ENCODE data around the gene CENPP.
"Not testable (repeated sequence)": the region's sequence is repeated elsewhere in the genome, so short reads cannot be mapped to it uniquely, and the experiment has no call there.

Gene CENPP

GRCh38 chr9:92617195-92617813 lies 291.6 kb downstream of the CENPP start:
- no peaks in the 10 kb centered on the region for H3K9me3 ChIP-seq (ENCODE audit: control extremely low read depth in 1 of 5, control insufficient read depth in 4 of 5, insufficient read depth in 2 of 5, low read depth in 1 of 5, low read length in 4 of 5)
- H3K4me1 ChIP-seq (ENCODE audit: control extremely low read depth in 1 of 4, control insufficient read depth in 4 of 4, insufficient read depth in 4 of 4, low read length in 3 of 4): no peaks in the 10 kb centered on the region
- no peaks in the 10 kb centered on the region for H3K27me3 ChIP-seq (replicated peaks in 2 of 5; ENCODE audit: control insufficient read depth in 4 of 5, insufficient read depth in 5 of 5, low read length in 4 of 5)
- no peak overlapping the region for H3K27ac ChIP-seq (ENCODE audit: insufficient read depth in 1 of 2, low read depth in 1 of 2, low read length in 2 of 2, poor library complexity in 1 of 2, severe bottlenecking in 2 of 2)
- WGBS (ENCODE audit: insufficient coverage): 98% methylated on average over 10 of the region's 11 CpGs
- ChIA-PET POLR2A (no interaction called here), CTCF (interaction anchor here (1.6 kb wide), 1 partner anchor 13 kb away, joined by 4 read pairs; no protein-coding TSS in a partner anchor)
- no peak for DNase-seq
- no peak overlapping the region for H3K4me3 ChIP-seq (ENCODE audit: control insufficient read depth in 1 of 7, extremely low read depth in 1 of 7, insufficient read depth in 4 of 7, low read depth in 2 of 7, low read length in 6 of 7)
- peaks cover 6 to 79% (median 58%) of the 10 kb centered on the region in 4 experiments for H3K36me3 ChIP-seq (ENCODE audit: control insufficient read depth in 4 of 4, insufficient read depth in 4 of 4, low read length in 3 of 4)

- ChIA-PET POLR2A (interaction anchor here (0.5 kb wide), 1 partner anchor 74 kb away, joined by 3 read pairs; no protein-coding TSS in a partner anchor), CTCF (no interaction called here)
- Histone ChIP-seq H3K27me3 (replicated peaks in 2 of 5; ENCODE audit: control insufficient read depth in 4 of 5, insufficient read depth in 5 of 5, low read length in 4 of 5) (no peaks in the 10 kb centered on the region), H3K4me1 (ENCODE audit: control extremely low read depth in 1 of 4, control insufficient read depth in 4 of 4, insufficient read depth in 4 of 4, low read length in 3 of 4) (no peaks in the 10 kb centered on the region), H3K27ac (ENCODE audit: insufficient read depth in 1 of 2, low read depth in 1 of 2, low read length in 2 of 2, poor library complexity in 1 of 2, severe bottlenecking in 2 of 2) (no peak overlapping the region), H3K36me3 (ENCODE audit: control insufficient read depth in 4 of 4, insufficient read depth in 4 of 4, low read length in 3 of 4) (peaks cover 6 to 72% (median 52%) of the 10 kb centered on the region in 4 experiments), H3K9me3 (ENCODE audit: control extremely low read depth in 1 of 5, control insufficient read depth in 4 of 5, insufficient read depth in 2 of 5, low read depth in 1 of 5, low read length in 4 of 5) (no peaks in the 10 kb centered on the region), H3K4me3 (ENCODE audit: control insufficient read depth in 1 of 7, extremely low read depth in 1 of 7, insufficient read depth in 4 of 7, low read depth in 2 of 7, low read length in 6 of 7) (no peak overlapping the region)
- WGBS (ENCODE audit: insufficient coverage): 97% methylated on average over 11 of the region's 11 CpGs
- no peak for DNase-seq
Measured at GRCh38 chr9:92617951-92618510, 292.3 kb downstream of the CENPP start.

GRCh38 chr9:92618633-92619225 lies 293.0 kb downstream of the CENPP start:
- no peak overlapping the region for H3K4me3 ChIP-seq (ENCODE audit: control insufficient read depth in 1 of 7, extremely low read depth in 1 of 7, insufficient read depth in 4 of 7, low read depth in 2 of 7, low read length in 6 of 7)
- ChIA-PET POLR2A (interaction anchor here (0.5 kb wide), 1 partner anchor 74 kb away, joined by 3 read pairs; no protein-coding TSS in a partner anchor), CTCF (no interaction called here)
- no peak for DNase-seq
- no peaks in the 10 kb centered on the region for H3K27me3 ChIP-seq (replicated peaks in 2 of 5; ENCODE audit: control insufficient read depth in 4 of 5, insufficient read depth in 5 of 5, low read length in 4 of 5)
- no peaks in the 10 kb centered on the region for H3K9me3 ChIP-seq (ENCODE audit: control extremely low read depth in 1 of 5, control insufficient read depth in 4 of 5, insufficient read depth in 2 of 5, low read depth in 1 of 5, low read length in 4 of 5)
- H3K4me1 ChIP-seq (ENCODE audit: control extremely low read depth in 1 of 4, control insufficient read depth in 4 of 4, insufficient read depth in 4 of 4, low read length in 3 of 4): no peaks in the 10 kb centered on the region
- 97% methylated on average over 10 of the region's 10 CpGs for WGBS (ENCODE audit: insufficient coverage)
- no peak overlapping the region for H3K27ac ChIP-seq (ENCODE audit: insufficient read depth in 1 of 2, low read depth in 1 of 2, low read length in 2 of 2, poor library complexity in 1 of 2, severe bottlenecking in 2 of 2)
- peaks cover 6 to 65% (median 47%) of the 10 kb centered on the region in 4 experiments for H3K36me3 ChIP-seq (ENCODE audit: control insufficient read depth in 4 of 4, insufficient read depth in 4 of 4, low read length in 3 of 4)

- Histone ChIP-seq H3K27ac (ENCODE audit: insufficient read depth in 1 of 2, low read depth in 1 of 2, low read length in 2 of 2, poor library complexity in 1 of 2, severe bottlenecking in 2 of 2) (no peak overlapping the region), H3K27me3 (replicated peaks in 2 of 5; ENCODE audit: control insufficient read depth in 4 of 5, insufficient read depth in 5 of 5, low read length in 4 of 5) (no peaks in the 10 kb centered on the region), H3K4me3 (ENCODE audit: control insufficient read depth in 1 of 7, extremely low read depth in 1 of 7, insufficient read depth in 4 of 7, low read depth in 2 of 7, low read length in 6 of 7) (no peak overlapping the region), H3K9me3 (ENCODE audit: control extremely low read depth in 1 of 5, control insufficient read depth in 4 of 5, insufficient read depth in 2 of 5, low read depth in 1 of 5, low read length in 4 of 5) (no peaks in the 10 kb centered on the region), H3K36me3 (ENCODE audit: control insufficient read depth in 4 of 4, insufficient read depth in 4 of 4, low read length in 3 of 4) (peaks cover 8 to 66% (median 46%) of the 10 kb centered on the region in 4 experiments), H3K4me1 (ENCODE audit: control extremely low read depth in 1 of 4, control insufficient read depth in 4 of 4, insufficient read depth in 4 of 4, low read length in 3 of 4) (no peaks in the 10 kb centered on the region)
- 97% methylated on average over 23 of the region's 24 CpGs for WGBS (ENCODE audit: insufficient coverage)
- CTCF ChIA-PET: interaction anchor here (0.7 to 1.3 kb wide), 3 partner anchors 8 to 18 kb away, joined by 3 read pairs; no protein-coding TSS in a partner anchor
- POLR2A ChIA-PET: no interaction called here
- DNase-seq: no peak
Measured at GRCh38 chr9:92619601-92620300, 294.0 kb downstream of the CENPP start.

GRCh38 chr9:92620845-92621244 lies 295.1 kb downstream of the CENPP start:
- Histone ChIP-seq H3K9me3 (ENCODE audit: control extremely low read depth in 1 of 5, control insufficient read depth in 4 of 5, insufficient read depth in 2 of 5, low read depth in 1 of 5, low read length in 4 of 5) (no peaks in the 10 kb centered on the region), H3K4me3 (ENCODE audit: control insufficient read depth in 1 of 7, extremely low read depth in 1 of 7, insufficient read depth in 4 of 7, low read depth in 2 of 7, low read length in 6 of 7) (no peak overlapping the region), H3K27me3 (replicated peaks in 2 of 5; ENCODE audit: control insufficient read depth in 4 of 5, insufficient read depth in 5 of 5, low read length in 4 of 5) (no peaks in the 10 kb centered on the region), H3K27ac (ENCODE audit: insufficient read depth in 1 of 2, low read depth in 1 of 2, low read length in 2 of 2, poor library complexity in 1 of 2, severe bottlenecking in 2 of 2) (no peak overlapping the region), H3K4me1 (ENCODE audit: control extremely low read depth in 1 of 4, control insufficient read depth in 4 of 4, insufficient read depth in 4 of 4, low read length in 3 of 4) (no peaks in the 10 kb centered on the region), H3K36me3 (ENCODE audit: control insufficient read depth in 4 of 4, insufficient read depth in 4 of 4, low read length in 3 of 4) (peaks cover 5 to 56% (median 40%) of the 10 kb centered on the region in 4 experiments)
- ChIA-PET POLR2A (no interaction called here), CTCF (interaction anchor here (0.7 to 1.3 kb wide), 3 partner anchors 9 to 19 kb away, joined by 3 read pairs; no protein-coding TSS in a partner anchor)
- no peak for DNase-seq
- 100% methylated on average over 4 of the region's 5 CpGs for WGBS (ENCODE audit: insufficient coverage)

GRCh38 chr9:92623936-92624335 lies 298.2 kb downstream of the CENPP start:
- H3K4me3 ChIP-seq (ENCODE audit: control insufficient read depth in 1 of 7, extremely low read depth in 1 of 7, insufficient read depth in 4 of 7, low read depth in 2 of 7, low read length in 6 of 7); DNase-seq; POLR2A ChIA-PET; H3K4me1 ChIP-seq (ENCODE audit: control extremely low read depth in 1 of 4, control insufficient read depth in 4 of 4, insufficient read depth in 4 of 4, low read length in 3 of 4); H3K27ac ChIP-seq (ENCODE audit: insufficient read depth in 1 of 2, low read depth in 1 of 2, low read length in 2 of 2, poor library complexity in 1 of 2, severe bottlenecking in 2 of 2); H3K27me3 ChIP-seq (replicated peaks in 2 of 5; ENCODE audit: control insufficient read depth in 4 of 5, insufficient read depth in 5 of 5, low read length in 4 of 5); H3K9me3 ChIP-seq (ENCODE audit: control extremely low read depth in 1 of 5, control insufficient read depth in 4 of 5, insufficient read depth in 2 of 5, low read depth in 1 of 5, low read length in 4 of 5); CTCF ChIA-PET: not testable (repeated sequence)
- peaks cover 10 to 39% (median 17%) of the 10 kb centered on the region in 4 experiments for H3K36me3 ChIP-seq (ENCODE audit: control insufficient read depth in 4 of 4, insufficient read depth in 4 of 4, low read length in 3 of 4)
- WGBS (ENCODE audit: insufficient coverage): 100% methylated on average over 1 of the region's 3 CpGs

GRCh38 chr9:92626484-92626883 lies 300.7 kb downstream of the CENPP start:
- POLR2A ChIA-PET: no interaction called here

More at GRCh38 chr9:92626484-92626883, 300.7 kb downstream of the CENPP start:
- Histone ChIP-seq H3K9me3 (ENCODE audit: control extremely low read depth in 1 of 5, control insufficient read depth in 4 of 5, insufficient read depth in 2 of 5, low read depth in 1 of 5, low read length in 4 of 5) (peaks cover 0 to 7% (median 2%) of the 10 kb centered on the region in 5 experiments), H3K27me3 (replicated peaks in 2 of 5; ENCODE audit: control insufficient read depth in 4 of 5, insufficient read depth in 5 of 5, low read length in 4 of 5) (no peaks in the 10 kb centered on the region), H3K36me3 (ENCODE audit: control insufficient read depth in 4 of 4, insufficient read depth in 4 of 4, low read length in 3 of 4) (peaks cover 12 to 32% (median 17%) of the 10 kb centered on the region in 4 experiments), H3K27ac (ENCODE audit: insufficient read depth in 1 of 2, low read depth in 1 of 2, low read length in 2 of 2, poor library complexity in 1 of 2, severe bottlenecking in 2 of 2) (no peak overlapping the region), H3K4me3 (ENCODE audit: control insufficient read depth in 1 of 7, extremely low read depth in 1 of 7, insufficient read depth in 4 of 7, low read depth in 2 of 7, low read length in 6 of 7) (no peak overlapping the region), H3K4me1 (ENCODE audit: control extremely low read depth in 1 of 4, control insufficient read depth in 4 of 4, insufficient read depth in 4 of 4, low read length in 3 of 4) (no peaks in the 10 kb centered on the region)
- DNase-seq: no peak
- CTCF ChIA-PET: no interaction called here

Data from common myeloid progenitor, CD34-positive (primary cell).